ENCODE data around the gene TLR4.

The TLR4 gene

DNA sequence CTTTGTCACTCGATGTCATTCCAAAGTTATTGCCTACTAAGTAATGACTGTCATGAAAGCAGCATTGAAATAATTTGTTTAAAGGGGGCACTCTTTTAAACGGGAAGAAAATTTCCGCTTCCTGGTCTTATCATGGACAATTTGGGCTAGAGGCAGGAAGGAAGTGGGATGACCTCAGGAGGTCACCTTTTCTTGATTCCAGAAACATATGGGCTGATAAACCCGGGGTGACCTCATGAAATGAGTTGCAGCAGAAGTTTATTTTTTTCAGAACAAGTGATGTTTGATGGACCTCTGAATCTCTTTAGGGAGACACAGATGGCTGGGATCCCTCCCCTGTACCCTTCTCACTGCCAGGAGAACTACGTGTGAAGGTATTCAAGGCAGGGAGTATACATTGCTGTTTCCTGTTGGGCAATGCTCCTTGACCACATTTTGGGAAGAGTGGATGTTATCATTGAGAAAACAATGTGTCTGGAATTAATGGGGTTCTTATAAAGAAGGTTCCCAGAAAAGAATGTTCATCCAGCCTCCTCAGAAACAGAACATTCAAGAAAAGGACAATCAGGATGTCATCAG lies 11.3 kb downstream of the TLR4 start:
- DNase-seq (ENCODE audit: low read depth): no peak

DNA sequence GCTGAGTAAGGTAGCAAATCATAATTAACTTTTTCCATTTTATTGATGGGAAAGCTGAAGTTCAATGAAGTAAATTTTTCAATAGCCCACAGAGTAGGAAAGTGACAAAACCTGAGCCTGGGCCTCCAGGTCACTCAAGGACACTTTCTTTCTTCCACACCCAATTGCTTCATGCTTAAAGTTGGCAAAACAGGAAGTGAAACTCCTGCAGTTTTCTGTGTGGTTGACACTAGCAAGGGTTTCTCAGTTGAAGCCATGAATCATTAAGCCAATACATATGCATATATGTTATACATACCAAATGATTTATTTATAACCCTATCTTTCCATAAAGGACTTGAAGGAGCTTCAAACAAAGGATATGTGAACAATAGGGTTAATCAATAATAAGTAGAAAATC lies 13.9 kb downstream of the TLR4 start:
- no peak for DNase-seq (ENCODE audit: low read depth)

DNA sequence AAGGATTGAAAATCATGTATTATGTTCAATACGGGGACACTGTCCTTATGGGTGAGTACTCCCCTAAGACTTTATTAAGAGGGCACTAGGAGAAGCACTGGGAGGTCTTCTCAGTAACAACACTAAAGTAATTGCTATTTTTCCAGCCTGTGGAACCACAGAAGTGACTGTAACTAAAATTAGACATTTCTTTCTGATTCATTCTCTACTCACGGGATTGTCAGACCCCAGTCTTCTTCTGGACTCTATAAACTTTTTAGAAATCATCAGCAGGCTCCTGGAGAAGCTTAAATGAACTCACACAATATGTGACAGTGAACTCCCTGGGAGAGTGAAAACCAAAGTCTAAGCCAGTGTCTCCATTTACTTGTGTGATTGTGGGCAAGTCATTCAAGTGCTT lies 14.5 kb downstream of the TLR4 start:
- no peak for DNase-seq (ENCODE audit: low read depth)

DNA sequence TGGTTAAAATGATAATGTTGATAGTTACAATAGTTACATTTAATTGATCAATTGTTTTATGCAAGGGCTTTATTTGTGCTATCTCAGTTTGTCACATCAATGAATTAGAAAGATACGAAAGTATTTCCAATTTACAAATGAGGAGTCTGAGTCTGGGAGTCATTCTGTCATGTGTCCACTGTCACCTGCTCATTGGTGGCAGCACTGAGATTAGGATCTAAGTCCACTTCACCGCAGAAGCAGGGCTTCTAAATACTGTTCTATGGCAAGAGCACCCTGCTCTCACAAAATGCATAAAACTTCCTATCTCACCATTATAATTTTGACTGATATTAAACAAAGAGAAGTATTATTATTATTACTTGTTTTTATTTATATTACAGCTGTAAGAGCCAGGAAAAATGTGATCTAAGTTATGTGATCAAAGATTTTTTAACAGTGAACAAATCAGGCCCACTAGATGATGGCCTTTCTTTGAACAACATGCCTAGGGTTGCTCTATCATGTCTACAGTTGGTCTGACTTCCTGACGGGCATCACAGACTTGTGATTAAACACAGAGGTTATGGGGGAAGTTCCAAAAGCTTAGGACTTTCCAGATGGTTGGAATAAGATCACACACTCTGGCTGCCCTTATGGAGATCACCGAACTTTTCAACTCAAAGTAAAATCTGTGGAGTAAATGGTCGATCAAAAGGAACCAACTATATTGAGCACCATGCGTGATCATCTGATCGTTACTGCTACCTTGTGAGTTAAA lies 15.1 kb downstream of the TLR4 start:
- no peak for DNase-seq (ENCODE audit: low read depth)

DNA sequence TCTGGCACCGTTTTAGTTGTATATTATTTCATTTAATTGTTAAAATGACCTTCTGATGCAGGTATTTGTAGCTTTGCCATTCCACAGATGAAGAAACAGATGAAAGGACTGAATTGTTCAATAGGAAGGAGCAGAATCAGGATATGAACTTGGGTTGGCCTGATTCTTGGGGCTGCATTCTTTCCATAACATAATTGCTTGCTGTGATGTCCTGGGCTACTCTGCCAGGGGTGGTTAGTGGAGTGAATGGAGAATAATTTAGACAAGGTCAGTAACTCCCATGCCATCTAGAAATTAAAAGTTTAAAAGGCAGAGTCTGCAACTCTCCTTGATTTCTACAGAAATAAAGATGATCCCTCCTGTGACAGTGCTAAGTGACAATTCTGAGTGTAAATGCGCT lies 15.9 kb downstream of the TLR4 start:
- no peak for DNase-seq (ENCODE audit: low read depth)

DNA sequence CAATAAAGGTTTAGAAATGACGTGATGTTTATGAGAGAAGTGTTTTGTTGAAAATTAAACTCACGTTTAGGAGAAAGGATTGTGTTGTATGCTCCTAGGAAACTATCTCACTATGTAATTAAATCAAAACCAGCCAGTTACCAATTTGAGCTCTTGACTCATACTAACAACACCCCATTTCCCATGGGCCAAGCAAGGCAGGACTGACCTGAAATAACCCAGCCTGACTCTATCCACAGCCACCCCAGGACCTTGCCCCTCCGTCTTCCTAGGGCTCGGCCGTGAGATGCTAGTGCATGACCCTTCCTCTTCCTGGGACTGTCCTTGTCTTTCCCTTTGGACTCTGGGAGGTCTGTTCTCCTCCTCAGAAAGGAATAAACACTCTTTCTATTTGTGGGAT lies 16.4 kb downstream of the TLR4 start:
- no peak for DNase-seq (ENCODE audit: low read depth)

DNA sequence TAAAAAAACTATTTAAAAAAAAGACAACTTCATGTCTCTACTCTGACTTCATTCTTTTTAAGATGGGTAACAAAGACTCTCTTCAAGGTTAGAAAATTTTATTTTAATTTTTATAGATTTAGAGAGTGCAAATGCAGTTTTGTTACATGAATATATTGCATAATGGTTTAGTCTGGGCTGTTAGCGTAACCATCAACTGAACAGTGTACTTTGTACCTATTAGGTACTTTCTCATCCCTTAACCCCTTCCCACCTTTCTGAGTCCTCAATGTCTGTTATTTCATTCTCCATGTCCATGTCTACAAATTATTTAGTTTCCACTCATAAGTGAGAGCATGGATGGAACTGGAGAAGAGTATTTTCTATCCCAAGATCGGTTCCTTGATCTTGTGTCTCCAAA lies 16.8 kb downstream of the TLR4 start:
- DNase-seq (ENCODE audit: low read depth): no peak

DNA sequence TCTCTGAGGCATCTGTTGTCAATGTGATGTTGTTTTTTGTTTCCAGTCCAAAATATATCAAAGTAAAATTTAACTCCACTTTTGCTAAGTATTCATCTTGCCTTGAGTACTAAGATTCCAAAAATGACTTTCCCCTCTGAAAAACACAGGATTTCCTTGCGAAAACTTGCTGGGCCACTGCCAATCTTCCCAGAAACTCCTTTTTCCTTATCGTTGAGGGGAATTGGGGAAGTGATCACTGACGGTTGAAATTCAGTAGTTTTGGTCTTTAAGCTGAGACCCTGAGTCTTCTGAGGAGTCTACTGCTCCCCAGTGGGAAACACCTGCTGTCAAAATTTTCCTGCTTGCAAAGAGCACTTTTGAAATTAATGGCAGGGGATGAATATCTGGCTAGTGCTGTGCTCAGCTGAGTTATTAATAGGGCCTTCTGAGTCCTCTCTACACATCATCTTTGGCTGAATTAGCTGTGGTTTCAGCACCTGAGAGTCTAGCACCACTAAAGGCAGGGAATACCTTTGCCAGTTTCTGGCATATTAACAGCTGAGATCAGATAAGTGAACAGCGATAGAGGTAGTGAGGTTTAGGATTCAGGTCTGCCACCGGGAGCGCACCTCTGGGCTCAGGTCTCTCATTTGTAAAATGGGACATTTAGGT lies 18.0 kb downstream of the TLR4 start:
- no peak for DNase-seq (ENCODE audit: low read depth)

DNA sequence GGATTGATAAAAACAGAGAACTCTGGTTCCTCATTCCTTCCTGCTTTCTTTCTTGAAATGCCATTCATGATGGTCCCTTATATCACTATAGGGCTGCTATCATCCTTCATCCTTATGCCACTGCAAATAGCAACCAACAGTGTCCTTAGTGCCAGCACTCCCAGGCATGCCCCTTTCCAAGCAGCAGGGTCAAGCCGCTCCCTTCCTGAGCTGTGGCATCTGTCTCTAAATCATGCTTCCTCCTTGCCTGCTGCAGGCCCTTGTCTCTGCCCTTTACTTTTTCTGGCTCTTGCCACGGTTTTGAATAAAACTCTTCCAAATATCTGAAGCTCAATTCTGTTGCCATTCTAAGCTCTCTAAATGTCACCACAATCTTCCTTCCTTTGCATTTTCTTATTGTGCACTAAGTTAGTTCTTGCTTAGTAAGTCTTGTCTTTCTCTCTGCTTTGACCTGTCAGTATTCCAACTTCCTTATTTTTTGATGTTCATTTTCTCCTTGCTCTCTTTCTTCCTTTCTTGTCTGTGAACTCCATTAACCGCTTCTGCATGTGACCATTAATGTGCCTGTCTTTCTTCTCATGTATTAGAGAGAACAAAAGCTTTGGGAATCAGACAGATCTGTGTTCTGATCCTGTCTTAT lies 19.9 kb downstream of the TLR4 start:
- DNase-seq (ENCODE audit: low read depth): no peak

DNA sequence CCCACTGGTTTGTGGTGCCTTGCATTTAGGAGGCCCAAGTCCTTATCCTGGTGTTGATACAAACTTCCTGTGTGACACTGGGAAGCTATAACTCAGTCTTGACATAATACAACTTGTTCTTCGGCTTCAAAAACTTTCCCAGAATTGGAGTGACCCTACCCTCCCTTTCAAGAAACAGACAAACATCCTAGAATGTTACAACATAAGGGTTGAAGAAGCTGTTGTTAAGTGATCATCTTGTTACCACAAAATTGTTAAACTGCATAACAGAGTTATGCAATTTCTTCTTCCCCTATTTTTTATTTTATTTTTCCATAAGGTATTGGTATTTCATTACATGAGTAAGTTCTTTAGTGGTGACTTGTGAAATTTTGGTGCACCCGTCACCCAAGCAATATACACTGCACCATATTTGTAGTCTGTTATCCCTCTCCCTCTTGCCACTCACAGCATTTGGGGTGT lies 21.3 kb downstream of the TLR4 start:
- no peak for DNase-seq (ENCODE audit: low read depth)

DNA sequence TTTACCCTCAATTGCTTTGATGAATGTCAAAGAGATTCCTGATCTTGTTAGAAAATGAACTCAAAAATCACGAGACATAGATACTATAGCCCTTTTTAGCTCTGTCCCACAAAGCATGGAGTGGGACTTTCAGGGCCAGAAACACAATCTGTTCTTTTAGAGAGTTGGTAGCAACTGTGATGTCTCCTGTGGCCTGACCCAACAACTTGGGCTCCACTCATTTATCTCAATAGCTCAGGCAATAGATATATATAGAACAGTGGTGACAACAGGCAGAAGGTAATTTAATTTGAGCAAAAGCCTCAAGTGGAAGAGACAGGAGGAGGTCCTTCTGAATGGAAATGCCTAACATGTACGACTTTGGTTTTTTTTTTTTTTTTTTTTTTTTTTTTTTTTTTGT lies 25.2 kb downstream of the TLR4 start:
- no peak for DNase-seq (ENCODE audit: low read depth)

DNA sequence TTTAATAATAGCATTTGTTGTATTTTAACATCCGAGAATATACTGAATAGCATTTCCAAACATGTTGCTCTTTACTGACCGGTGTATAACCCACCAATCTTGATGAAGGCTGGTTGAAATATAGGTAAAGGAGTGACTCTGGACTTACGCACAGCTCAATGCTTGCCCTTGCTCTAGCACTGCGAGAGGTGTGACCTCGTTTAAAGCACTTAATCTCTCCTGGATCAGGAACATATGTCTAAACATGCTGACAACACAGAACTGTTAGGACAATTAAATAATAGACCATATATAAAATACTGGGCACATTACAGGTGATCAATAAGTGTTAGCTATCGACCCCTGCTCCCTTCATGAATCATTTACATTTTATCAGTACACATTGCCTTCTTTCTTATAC lies 28.3 kb downstream of the TLR4 start:
- no peak for DNase-seq (ENCODE audit: low read depth)

DNA sequence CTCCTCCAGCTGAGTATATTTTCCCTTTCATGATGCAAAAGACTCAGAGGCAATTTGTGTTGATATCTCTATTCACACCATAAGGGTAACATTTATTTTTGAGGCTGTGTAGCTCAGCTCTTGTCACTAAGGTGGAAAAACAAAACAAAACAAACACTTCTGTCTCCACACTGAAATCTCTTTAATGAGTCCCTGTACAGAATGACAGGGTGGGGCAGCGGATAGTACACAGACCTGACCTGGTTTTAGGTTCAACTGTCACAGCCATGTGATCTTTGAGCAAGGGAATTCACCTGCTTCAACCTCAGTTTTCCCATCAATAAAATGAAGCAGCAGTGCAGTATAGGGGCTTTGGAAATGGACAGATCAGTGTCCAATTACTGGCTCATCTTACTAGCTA lies 29.3 kb downstream of the TLR4 start:
- no peak for DNase-seq (ENCODE audit: low read depth)

DNA sequence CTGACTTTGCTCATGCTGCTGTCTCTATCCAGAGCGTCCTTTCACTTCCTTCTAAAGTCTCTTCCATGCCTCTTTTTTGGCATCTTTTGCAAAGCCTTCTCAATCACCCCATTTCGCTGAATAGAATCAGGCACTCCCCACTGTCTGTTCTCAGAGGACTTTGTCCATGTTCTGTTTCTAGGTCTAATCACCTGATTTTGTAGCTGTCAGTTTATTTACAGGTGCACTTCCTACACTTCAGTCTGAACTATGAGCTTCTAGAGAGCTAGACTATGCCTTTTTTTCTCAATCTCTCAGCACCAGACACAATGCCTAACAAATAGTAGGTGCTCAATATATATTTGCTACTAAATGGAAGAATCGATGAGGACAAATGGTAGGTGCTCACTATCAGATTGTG lies 29.9 kb downstream of the TLR4 start:
- DNase-seq (ENCODE audit: low read depth): no peak

DNA sequence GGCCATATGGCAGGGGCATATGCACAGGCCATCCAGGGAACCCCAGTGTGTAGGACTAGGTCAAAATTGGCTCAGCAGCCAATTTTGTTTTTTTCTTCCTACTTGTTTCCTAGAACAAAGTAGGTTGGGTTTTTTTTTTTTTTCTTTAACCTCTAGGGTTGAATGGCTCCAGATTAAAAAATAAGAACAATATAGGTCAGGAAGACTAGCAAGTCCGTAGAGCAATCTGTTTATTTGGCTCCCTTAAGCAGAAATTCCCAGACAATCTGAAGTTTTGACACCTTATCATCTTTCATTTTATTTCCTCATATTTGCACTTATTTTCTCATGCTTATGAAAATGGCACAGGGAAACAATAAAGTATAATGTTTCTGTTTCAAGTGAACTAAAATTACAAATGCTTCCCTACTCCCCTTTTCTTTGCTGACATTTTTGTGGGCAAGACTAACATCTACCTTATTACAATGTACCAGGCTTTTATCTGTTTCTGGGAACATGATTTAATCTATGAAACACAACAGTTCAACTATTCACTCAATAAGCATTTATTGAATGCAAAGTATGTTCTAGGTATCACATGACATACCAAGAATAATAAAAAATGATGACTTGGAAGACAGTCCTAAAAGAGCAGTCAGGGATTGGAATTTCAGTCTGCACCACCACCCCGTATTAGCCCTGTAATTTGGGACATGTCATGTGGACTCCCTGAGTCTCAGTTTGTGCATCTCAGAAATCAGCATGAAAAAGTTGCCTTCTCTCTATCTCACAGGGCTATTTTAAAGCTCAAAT lies 30.5 kb downstream of the TLR4 start:
- DNase-seq (ENCODE audit: low read depth): no peak

DNA sequence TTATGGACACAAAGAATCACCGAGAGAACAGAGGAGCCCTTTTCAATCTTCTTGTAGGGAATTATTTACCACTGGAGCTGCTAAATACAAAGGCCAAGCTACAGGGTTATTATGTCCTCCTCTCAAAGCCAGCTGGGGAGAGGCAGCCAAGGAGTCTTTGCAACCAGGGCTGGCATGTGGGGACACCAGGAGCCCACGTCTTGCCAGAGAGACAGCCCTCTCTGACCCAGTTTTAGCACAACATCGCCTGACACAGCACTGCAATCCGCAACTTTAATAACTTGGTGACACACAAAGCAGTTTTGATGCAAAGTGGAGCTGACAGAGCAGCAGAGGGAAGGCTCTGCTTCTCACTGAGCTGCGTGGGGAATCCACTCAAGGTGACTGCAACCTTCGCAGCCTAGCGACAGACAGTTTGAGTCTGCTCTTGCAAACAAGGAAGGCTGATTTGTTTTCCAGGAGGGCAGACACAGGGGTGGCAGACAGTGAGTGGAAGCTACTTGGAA lies 33.6 kb downstream of the TLR4 start:
- no peak for DNase-seq (ENCODE audit: low read depth)

DNA sequence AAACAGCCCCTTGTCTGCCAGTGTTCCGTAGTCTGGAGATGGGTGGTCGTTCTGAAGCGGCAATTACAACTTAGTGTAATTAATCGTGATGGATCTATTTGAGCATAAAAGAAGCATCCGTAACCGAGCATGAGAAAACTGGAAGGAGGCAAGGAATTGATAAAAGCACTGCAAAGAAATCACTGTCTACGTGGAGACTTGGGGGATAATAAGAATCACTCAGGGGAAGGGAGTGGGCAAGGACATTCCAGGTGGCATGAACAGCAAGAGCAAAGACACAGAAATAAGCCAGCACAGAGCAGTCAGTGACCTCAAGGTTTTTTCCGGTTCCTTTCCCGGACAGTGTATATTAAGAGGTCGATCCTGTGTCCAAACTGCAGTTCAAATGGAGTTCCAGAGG lies 35.0 kb downstream of the TLR4 start:
- no peak for DNase-seq (ENCODE audit: low read depth)

DNA sequence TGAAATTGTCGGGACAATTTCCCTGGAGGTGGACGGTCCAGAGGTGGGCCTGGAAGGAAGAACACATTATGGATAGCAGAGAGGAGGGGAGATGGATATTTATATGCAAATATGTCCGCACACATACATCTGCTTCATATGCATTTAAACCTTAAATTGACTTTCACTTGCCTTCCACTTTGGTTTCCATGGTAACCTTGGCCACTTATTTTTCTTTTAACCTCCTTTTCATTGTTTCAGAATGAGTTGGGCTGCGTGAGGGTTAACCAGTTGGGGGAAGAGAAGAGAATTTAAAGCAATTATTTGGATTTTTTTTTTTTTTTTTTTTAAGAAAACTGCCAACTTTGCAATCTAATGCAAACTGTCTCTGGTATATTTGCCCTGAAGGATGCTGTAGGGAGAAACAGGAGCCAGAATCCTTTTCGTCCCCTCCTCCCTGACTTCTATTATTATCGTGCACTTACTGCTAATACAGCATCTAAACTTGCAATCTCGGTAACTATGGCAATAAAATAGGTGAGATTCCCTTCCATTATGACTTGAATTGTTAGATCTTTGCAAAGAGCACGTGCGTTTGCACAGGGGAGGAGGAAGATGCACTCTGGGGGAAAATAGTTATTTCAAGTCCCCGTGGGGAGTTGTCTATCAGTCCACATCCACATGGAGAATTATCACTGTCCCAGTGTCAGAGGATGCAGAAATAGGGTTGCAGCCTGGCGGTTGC lies 35.6 kb downstream of the TLR4 start:
- DNase-seq (ENCODE audit: low read depth): no peak

DNA sequence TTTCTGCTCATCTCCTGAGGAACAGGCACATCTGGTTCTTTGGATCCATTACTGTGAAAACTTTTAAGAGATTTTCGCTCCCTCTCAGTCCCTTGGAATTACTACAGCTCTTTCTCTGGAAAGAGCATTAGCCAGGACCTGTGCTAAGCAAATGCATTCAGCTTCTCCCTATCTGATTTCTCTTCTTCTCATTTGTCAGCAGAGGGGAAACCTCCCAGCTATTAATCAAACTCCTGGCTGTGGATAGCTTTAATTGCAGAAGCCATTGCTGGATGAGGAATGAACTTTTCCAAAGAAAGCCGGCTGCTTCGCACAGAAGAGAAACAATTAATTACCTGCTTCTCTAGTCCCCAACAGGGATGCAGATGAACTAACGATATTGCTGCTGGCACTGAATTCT lies 37.9 kb downstream of the TLR4 start:
- no peak for DNase-seq (ENCODE audit: low read depth)

DNA sequence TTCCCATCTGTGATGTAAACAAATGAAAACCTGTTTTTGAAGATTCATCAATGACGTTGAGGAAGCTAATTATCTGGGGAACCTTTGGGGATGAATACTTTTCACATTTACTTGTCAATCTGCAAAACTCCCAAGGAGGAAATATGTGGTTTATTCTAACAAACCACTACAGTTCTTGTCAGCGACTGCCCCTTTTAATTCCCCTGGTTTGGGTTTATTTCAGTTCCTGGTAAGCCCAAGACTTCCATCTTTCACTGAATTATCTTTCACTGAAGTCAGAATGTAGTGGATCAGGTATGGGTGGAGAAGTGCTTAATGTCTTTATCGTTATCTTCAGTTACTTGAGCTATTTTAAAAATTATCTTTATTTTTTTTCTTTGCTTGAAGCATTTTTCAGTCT lies 40.2 kb downstream of the TLR4 start:
- no peak for DNase-seq (ENCODE audit: low read depth)

DNA sequence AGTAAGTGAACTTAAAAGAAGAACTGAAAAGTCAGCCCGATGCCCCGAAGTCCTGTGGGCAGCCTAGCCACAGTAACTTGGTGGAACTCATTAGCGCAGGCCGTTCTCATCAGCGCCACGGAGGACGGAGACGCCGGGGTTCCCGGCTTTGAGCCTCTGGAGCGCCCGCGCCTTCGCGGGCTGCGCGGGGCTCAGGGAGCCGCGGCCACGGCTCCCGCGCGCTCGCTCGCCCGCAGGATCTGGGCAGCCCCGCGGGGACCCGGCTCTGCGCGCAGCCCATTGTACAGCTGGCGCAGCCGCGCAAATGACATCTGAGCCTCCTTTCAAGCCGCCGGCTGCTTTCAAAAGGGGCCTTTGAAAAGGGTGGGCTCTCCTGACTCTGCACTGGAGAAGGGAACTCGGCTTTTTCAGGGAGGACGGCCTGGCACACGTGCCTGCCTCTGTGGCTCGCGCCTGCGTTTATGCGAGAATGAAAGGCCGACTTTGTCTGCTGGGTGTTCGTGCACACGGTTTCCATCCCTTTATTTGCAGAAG lies 40.7 kb downstream of the TLR4 start:
- DNase-seq (ENCODE audit: low read depth): no peak

Data from stimulated activated CD8-positive, alpha-beta memory T cell treated with anti-CD3 and anti-CD28 coated beads, Interleukin-15, amount 100 ng/mL, for 24 hours (primary cell).